ENCODE measurements around the gene ANK3.
A peak's percentile ranks its signal among the peaks of the same experiment; 100 is the strongest.

ANK3 gene

GRCh38 chr10:60389413-60390025 lies at the start of gene ANK3:
Gene ANK3, minus strand, starts transcription at chr10:60389875. Its CDS starts 337 bp downstream, at chr10:60389538.
- DNase-seq: no peak

GRCh38 chr10:60434418-60435046 lies 44.9 kb upstream of the ANK3 start:
- DNase-seq: peak; percentile 2 to 67 (median 43)

- DNase-seq: no peak
Measured at GRCh38 chr10:60433684-60434083, 44.0 kb upstream of the ANK3 start.

- DNase-seq: peak in 1 of 3 experiments; percentile 1
Measured at GRCh38 chr10:60430836-60431597, 41.3 kb upstream of the ANK3 start.

- no peak for DNase-seq
Measured at GRCh38 chr10:60430017-60430416, 40.3 kb upstream of the ANK3 start.

GRCh38 chr10:60429084-60429849 lies 39.6 kb upstream of the ANK3 start:
- DNase-seq: no peak

GRCh38 chr10:60428387-60428737 lies 38.7 kb upstream of the ANK3 start:
- DNase-seq: no peak

- DNase-seq: no peak
Measured at GRCh38 chr10:60427709-60428386, 38.2 kb upstream of the ANK3 start.

- DNase-seq: no peak
Measured at GRCh38 chr10:60427148-60427547, 37.5 kb upstream of the ANK3 start.

- no peak for DNase-seq
Measured at GRCh38 chr10:60426425-60426824, 36.8 kb upstream of the ANK3 start.

- DNase-seq: peak in 1 of 3 experiments; percentile 26
Measured at GRCh38 chr10:60425392-60426110, 35.9 kb upstream of the ANK3 start.

- peak in 2 of 3 experiments; percentile 8 to 14 for DNase-seq
Measured at GRCh38 chr10:60424971-60425370, 35.3 kb upstream of the ANK3 start.

- no peak for DNase-seq
Measured at GRCh38 chr10:60423920-60424319, 34.2 kb upstream of the ANK3 start.

- no peak for DNase-seq
Measured at GRCh38 chr10:60422809-60423208, 33.1 kb upstream of the ANK3 start.

- DNase-seq: no peak
Measured at GRCh38 chr10:60420991-60421894, 31.6 kb upstream of the ANK3 start.

GRCh38 chr10:60419249-60419648 lies 29.6 kb upstream of the ANK3 start:
- DNase-seq: no peak

- DNase-seq: no peak
Measured at GRCh38 chr10:60417901-60418300, 28.2 kb upstream of the ANK3 start.

- DNase-seq: no peak
Measured at GRCh38 chr10:60417024-60417423, 27.3 kb upstream of the ANK3 start.

- DNase-seq: no peak
Measured at GRCh38 chr10:60414877-60415585, 25.4 kb upstream of the ANK3 start.

GRCh38 chr10:60414111-60414510 lies 24.4 kb upstream of the ANK3 start:
- no peak for DNase-seq
